WTC11 (cell line): Measurements from ENCODE around the gene UBE4A. TPM values are rescaled to one million over a fixed set of nuclear protein-coding genes. Genes with fewer than 3 reads are reported as not detected.

Experiments
- ATAC-seq: fragments of 200-7000 bp; cut with Tn5 transposase; 2 replicates; pipeline ENCODE4 v1.10.0; 2021; ENCODE audit warnings: mild to moderate bottlenecking, moderate library complexity
- CTCF ChIA-PET: fragments of 300-600 bp; sonication (Branson Sonifier 250); formaldehyde crosslinking; loops from one replicate; lab custom pipeline; 2021; ENCODE audit warnings: antibody characterized with exemption; lab: Charles Lee
- POLR2A ChIA-PET: fragments of 350-600 bp; sonication (Branson Sonifier 250); formaldehyde crosslinking; loops from one replicate; lab custom pipeline; 2021; ENCODE audit warnings: antibody characterized with exemption; lab: Charles Lee
- DNase-seq: peaks from one replicate; pipeline ENCODE4 v3.0.0; 2021; ENCODE audit warnings: low spot score
- H3K27ac Mint-ChIP-seq: 2 replicates; pipeline ENCODE4 v1.8.0; 2021; ENCODE audit warnings: mixed read lengths
- H3K27me3 Mint-ChIP-seq: 2 replicates; pipeline ENCODE4 v1.8.0; 2021; ENCODE audit warnings: low read depth, mild to moderate bottlenecking, moderate library complexity, mixed read lengths
- H3K36me3 Mint-ChIP-seq: 2 replicates; pipeline ENCODE4 v1.8.0; 2021; ENCODE audit warnings: mixed read lengths
- H3K4me1 Mint-ChIP-seq: 2 replicates; pipeline ENCODE4 v1.8.0; 2022; ENCODE audit warnings: mixed read lengths
- H3K4me3 Mint-ChIP-seq: 2 replicates; pipeline ENCODE4 v1.8.0; 2021; ENCODE audit warnings: mild to moderate bottlenecking, moderate library complexity, mixed read lengths
- H3K9me3 Mint-ChIP-seq: 2 replicates; pipeline ENCODE4 v1.8.0; 2021; ENCODE audit warnings: mixed read lengths
- EMX1 ChIP-seq: fragments of 250-450 bp; sonication (Bioruptor Pico); IDR thresholded peaks from 2 replicates; pipeline ENCODE4 v1.8.0; 2021; ENCODE audit warnings: mild to moderate bottlenecking
- ESRRA ChIP-seq: sonication (generic); formaldehyde crosslinking; IDR thresholded peaks from 2 replicates; pipeline ENCODE4 v1.8.1; 2022; ENCODE audit warnings: mild to moderate bottlenecking, missing genetic modification reagents, borderline replicate concordance
- FOXJ3 ChIP-seq: sonication (generic); formaldehyde crosslinking; IDR thresholded peaks from 2 replicates; pipeline ENCODE4 v1.9.0; 2021; ENCODE audit warnings: missing genetic modification reagents, mild to moderate bottlenecking, borderline replicate concordance
- FOXP1 ChIP-seq: sonication (generic); formaldehyde crosslinking; IDR thresholded peaks from 2 replicates; pipeline ENCODE4 v1.8.0; 2022; ENCODE audit warnings: missing genetic modification reagents, mild to moderate bottlenecking, moderate library complexity, borderline replicate concordance
- GABPB1 ChIP-seq: sonication (generic); formaldehyde crosslinking; IDR thresholded peaks from 2 replicates; pipeline ENCODE4 v1.8.1; 2023; ENCODE audit warnings: mild to moderate bottlenecking, missing genetic modification reagents
- GRHL2 ChIP-seq: fragments of 250-450 bp; sonication (Bioruptor Pico); IDR thresholded peaks from 2 replicates; pipeline ENCODE4 v1.8.0; 2022; ENCODE audit warnings: mild to moderate bottlenecking, moderate library complexity; ENCODE audit not compliant: insufficient replicate concordance, severe bottlenecking
- NR1H2 ChIP-seq: sonication (generic); formaldehyde crosslinking; IDR thresholded peaks from 2 replicates; pipeline ENCODE4 v1.9.0; 2021; ENCODE audit warnings: mild to moderate bottlenecking, moderate library complexity, missing genetic modification reagents
- NR3C1 ChIP-seq: sonication (generic); formaldehyde crosslinking; conservative IDR thresholded peaks from 2 replicates; pipeline ENCODE4 v1.8.1; 2023; ENCODE audit warnings: low read depth, mild to moderate bottlenecking, missing genetic modification reagents
- PRRX2 ChIP-seq: fragments of 250-450 bp; sonication (Bioruptor Pico); IDR thresholded peaks from 2 replicates; pipeline ENCODE4 v1.8.0; 2021; ENCODE audit warnings: mild to moderate bottlenecking
- SOX15 ChIP-seq: fragments of 250-450 bp; sonication (Bioruptor Pico); IDR thresholded peaks from 2 replicates; pipeline ENCODE4 v1.9.0; 2021; ENCODE audit warnings: mild to moderate bottlenecking
- SP1 ChIP-seq: sonication (generic); formaldehyde crosslinking; conservative IDR thresholded peaks from 2 replicates; pipeline ENCODE4 v1.8.1; 2022; ENCODE audit warnings: missing genetic modification reagents
- TEAD1 ChIP-seq: sonication (generic); formaldehyde crosslinking; IDR thresholded peaks from 2 replicates; pipeline ENCODE4 v1.8.0; 2022; ENCODE audit warnings: mild to moderate bottlenecking, missing genetic modification reagents
- TP53 ChIP-seq: sonication (generic); formaldehyde crosslinking; IDR thresholded peaks from 2 replicates; pipeline ENCODE4 v1.8.1; 2023; ENCODE audit warnings: mild to moderate bottlenecking, missing genetic modification reagents
- ZNF138 ChIP-seq: sonication (generic); formaldehyde crosslinking; conservative IDR thresholded peaks from 2 replicates; pipeline ENCODE4 v1.8.1; 2022; ENCODE audit warnings: mild to moderate bottlenecking, moderate library complexity, missing genetic modification reagents
- ZNF232 ChIP-seq: sonication (generic); formaldehyde crosslinking; IDR thresholded peaks from 2 replicates; pipeline ENCODE4 v1.8.0; 2022; ENCODE audit warnings: mild to moderate bottlenecking, missing genetic modification reagents
- ZNF416 ChIP-seq: fragments of 250-450 bp; sonication (Bioruptor Pico); IDR thresholded peaks from 2 replicates; pipeline ENCODE4 v1.9.0; 2021; ENCODE audit warnings: mild to moderate bottlenecking, inconsistent platforms
- ZNF423 ChIP-seq: fragments of 250-450 bp; sonication (Bioruptor Pico); IDR thresholded peaks from 2 replicates; pipeline ENCODE4 v2.1.2; 2022; ENCODE audit warnings: mild to moderate bottlenecking, moderate library complexity
- ZNF671 ChIP-seq: fragments of 250-450 bp; sonication (Bioruptor Pico); IDR thresholded peaks from 2 replicates; pipeline ENCODE4 v1.8.0; 2021; ENCODE audit warnings: mild to moderate bottlenecking
- total RNA-seq: library from RNA; stranded (reverse); gene quantifications from 3 replicates; pipeline ENCODE4 v1.2.3, GENCODE V29; 2021
- TF ChIP-seq, protein P1 (sequence below): fragments of 250-450 bp; sonication (Bioruptor Pico); conservative IDR thresholded peaks from 2 replicates; pipeline ENCODE4 v1.9.0; 2021; ENCODE audit warnings: mild to moderate bottlenecking
- TF ChIP-seq, protein P2 (sequence below): sonication (generic); formaldehyde crosslinking; IDR thresholded peaks from 2 replicates; pipeline ENCODE4 v1.8.1; 2023; ENCODE audit warnings: mild to moderate bottlenecking, missing genetic modification reagents, borderline replicate concordance
- TF ChIP-seq, protein P3 (sequence below): fragments of 250-450 bp; sonication (Bioruptor Pico); IDR thresholded peaks from 2 replicates; pipeline ENCODE4 v2.1.2; 2022; ENCODE audit warnings: mild to moderate bottlenecking, moderate library complexity
- TF ChIP-seq, protein P4 (sequence below): sonication (generic); formaldehyde crosslinking; IDR thresholded peaks from 2 replicates; pipeline ENCODE4 v1.8.1; 2022; ENCODE audit warnings: low read depth, missing genetic modification reagents, borderline replicate concordance

UBE4A gene
- total RNA-seq, 1 experiment from 2014 or later: 31.0 TPM

DNA sequence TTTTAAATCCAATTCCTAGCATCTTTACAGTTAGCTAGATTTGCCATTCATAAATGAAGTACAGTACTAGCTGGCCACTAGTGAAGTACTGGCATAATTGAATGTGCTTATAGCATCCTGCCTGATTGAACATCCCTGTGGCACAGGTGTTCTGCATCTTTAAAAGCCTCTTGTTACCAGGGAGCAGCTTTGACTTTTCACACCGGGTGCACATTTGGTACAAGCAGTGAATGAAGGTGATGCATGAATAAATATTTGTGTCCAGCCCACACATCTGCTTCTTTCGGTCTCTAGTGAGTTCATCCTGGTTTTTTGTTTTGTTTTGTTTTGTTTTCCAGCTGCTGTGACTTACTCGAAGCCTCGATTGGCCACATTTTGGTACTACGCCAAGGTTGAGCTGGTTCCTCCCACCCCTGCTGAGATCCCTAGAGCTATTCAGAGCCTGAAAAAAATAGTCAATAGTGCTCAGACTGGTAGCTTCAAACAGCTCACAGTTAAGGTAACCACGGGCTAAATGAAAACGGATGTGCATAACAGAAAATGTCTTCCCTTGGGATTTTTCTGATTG lies 47.3 kb downstream of the UBE4A start (continued):
- TF ChIP-seq, protein P1, sequence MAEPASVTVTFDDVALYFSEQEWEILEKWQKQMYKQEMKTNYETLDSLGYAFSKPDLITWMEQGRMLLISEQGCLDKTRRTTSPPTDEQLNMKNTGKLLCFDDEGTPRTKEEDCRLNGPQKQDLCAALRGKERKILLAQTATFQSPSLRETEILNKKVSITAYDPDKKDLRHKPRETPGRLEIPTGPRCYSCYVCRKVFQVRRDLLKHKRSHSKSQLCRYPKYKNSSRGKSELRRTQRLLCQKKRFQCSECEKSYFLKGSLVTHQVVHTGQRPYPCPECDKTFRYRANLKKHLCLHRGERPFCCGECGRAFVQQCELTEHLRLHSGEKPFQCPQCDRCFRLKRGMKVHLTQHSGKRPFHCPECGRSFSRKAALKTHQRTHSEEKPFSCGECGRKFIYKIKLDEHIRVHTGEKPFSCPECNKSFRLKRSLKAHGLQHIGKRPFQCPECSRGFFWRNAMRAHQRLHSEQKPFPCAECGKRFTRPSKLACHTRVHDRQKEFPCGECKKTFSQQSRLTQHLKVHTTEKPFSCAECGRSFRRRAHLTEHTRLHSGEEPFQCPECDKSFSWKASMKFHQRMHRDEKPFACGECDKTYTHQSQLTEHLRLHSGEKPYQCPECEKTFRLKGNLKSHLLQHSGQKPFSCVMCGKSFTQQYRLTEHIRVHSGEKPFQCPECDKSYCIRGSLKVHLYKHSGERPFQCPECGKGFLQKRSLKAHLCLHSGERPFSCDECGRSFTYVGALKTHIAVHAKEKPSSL: no peak
- TF ChIP-seq TEAD1 (CRISPR knock-in tag) (no peak), GRHL2 (CRISPR knock-in tag) (no peak), ZNF138 (CRISPR knock-in tag) (no peak), ZNF671 (CRISPR knock-in tag) (no peak), SP1 (CRISPR knock-in tag) (no peak), EMX1 (CRISPR knock-in tag) (no peak), FOXJ3 (no peak), ZNF232 (CRISPR knock-in tag) (no peak)
- TF ChIP-seq, protein P2, sequence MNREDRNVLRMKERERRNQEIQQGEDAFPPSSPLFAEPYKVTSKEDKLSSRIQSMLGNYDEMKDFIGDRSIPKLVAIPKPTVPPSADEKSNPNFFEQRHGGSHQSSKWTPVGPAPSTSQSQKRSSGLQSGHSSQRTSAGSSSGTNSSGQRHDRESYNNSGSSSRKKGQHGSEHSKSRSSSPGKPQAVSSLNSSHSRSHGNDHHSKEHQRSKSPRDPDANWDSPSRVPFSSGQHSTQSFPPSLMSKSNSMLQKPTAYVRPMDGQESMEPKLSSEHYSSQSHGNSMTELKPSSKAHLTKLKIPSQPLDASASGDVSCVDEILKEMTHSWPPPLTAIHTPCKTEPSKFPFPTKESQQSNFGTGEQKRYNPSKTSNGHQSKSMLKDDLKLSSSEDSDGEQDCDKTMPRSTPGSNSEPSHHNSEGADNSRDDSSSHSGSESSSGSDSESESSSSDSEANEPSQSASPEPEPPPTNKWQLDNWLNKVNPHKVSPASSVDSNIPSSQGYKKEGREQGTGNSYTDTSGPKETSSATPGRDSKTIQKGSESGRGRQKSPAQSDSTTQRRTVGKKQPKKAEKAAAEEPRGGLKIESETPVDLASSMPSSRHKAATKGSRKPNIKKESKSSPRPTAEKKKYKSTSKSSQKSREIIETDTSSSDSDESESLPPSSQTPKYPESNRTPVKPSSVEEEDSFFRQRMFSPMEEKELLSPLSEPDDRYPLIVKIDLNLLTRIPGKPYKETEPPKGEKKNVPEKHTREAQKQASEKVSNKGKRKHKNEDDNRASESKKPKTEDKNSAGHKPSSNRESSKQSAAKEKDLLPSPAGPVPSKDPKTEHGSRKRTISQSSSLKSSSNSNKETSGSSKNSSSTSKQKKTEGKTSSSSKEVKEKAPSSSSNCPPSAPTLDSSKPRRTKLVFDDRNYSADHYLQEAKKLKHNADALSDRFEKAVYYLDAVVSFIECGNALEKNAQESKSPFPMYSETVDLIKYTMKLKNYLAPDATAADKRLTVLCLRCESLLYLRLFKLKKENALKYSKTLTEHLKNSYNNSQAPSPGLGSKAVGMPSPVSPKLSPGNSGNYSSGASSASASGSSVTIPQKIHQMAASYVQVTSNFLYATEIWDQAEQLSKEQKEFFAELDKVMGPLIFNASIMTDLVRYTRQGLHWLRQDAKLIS (CRISPR knock-in tag): no peak

DNA sequence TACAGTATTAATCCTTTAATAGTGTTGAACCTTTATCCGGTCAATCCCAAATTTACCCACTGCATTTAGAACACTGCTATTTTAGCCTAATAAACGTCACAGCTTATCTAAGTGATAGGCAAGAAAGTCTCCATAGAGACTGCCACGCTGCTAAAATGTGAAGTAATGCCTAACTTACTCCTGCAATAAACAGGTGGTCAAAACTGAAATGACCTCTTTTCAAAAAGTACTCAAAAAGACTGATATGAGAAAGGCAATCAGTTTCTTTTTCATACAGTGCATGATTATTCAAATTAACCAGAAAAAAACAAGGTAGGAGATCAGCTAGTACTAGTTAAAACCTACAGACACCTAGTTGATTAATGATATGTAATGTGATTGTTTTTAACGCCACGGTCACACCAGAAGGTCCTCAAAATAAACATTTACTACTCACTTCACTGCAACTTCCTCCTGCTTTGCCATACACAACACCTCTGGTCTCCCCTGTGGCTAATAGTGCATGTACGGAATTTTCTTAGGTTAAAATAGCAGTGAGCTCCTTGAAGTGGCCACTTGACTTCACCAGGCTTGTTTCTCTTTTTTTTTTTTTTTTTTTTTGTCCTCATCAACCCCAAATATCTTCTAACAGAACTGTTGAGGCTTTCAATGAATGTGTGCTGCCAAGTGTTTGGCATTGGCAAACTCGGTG lies 50.8 kb downstream of the UBE4A start:
- Mint-ChIP-seq H3K4me3 (no peak overlapping the region), H3K27ac (no peak overlapping the region), H3K4me1 (no peaks in the 10 kb centered on the region), H3K36me3 (peaks cover 30% of the 10 kb centered on the region), H3K27me3 (no peaks in the 10 kb centered on the region), H3K9me3 (no peaks in the 10 kb centered on the region)
- ATAC-seq (no peak), DNase-seq (no peak)
- CTCF ChIA-PET: no interaction called here
- POLR2A ChIA-PET: interaction anchor here (0.6 to 0.7 kb wide), 4 partner anchors 12 to 575 kb away, joined by 3 to 7 read pairs (median 4); no protein-coding TSS in a partner anchor
- TF ChIP-seq, protein P2 (CRISPR knock-in tag): no peak
- TF ChIP-seq, protein P3, sequence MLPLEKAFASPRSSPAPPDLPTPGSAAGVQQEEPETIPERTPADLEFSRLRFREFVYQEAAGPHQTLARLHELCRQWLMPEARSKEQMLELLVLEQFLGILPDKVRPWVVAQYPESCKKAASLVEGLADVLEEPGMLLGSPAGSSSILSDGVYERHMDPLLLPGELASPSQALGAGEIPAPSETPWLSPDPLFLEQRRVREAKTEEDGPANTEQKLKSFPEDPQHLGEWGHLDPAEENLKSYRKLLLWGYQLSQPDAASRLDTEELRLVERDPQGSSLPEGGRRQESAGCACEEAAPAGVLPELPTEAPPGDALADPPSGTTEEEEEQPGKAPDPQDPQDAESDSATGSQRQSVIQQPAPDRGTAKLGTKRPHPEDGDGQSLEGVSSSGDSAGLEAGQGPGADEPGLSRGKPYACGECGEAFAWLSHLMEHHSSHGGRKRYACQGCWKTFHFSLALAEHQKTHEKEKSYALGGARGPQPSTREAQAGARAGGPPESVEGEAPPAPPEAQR (CRISPR knock-in tag): no peak
- TF ChIP-seq ESRRA (CRISPR knock-in tag) (no peak), ZNF423 (CRISPR knock-in tag) (no peak), SOX15 (CRISPR knock-in tag) (no peak), TP53 (CRISPR knock-in tag) (no peak), ZNF232 (CRISPR knock-in tag) (no peak), PRRX2 (CRISPR knock-in tag) (no peak), ZNF416 (CRISPR knock-in tag) (no peak), FOXP1 (CRISPR knock-in tag) (no peak), NR1H2 (no peak), GABPB1 (CRISPR knock-in tag) (no peak), NR3C1 (CRISPR knock-in tag) (no peak), TEAD1 (CRISPR knock-in tag) (no peak)
- TF ChIP-seq, protein P4, sequence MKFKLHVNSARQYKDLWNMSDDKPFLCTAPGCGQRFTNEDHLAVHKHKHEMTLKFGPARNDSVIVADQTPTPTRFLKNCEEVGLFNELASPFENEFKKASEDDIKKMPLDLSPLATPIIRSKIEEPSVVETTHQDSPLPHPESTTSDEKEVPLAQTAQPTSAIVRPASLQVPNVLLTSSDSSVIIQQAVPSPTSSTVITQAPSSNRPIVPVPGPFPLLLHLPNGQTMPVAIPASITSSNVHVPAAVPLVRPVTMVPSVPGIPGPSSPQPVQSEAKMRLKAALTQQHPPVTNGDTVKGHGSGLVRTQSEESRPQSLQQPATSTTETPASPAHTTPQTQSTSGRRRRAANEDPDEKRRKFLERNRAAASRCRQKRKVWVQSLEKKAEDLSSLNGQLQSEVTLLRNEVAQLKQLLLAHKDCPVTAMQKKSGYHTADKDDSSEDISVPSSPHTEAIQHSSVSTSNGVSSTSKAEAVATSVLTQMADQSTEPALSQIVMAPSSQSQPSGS (CRISPR knock-in tag): no peak
